ENCODE data around the gene DCHS2.

The DCHS2 gene

DNA sequence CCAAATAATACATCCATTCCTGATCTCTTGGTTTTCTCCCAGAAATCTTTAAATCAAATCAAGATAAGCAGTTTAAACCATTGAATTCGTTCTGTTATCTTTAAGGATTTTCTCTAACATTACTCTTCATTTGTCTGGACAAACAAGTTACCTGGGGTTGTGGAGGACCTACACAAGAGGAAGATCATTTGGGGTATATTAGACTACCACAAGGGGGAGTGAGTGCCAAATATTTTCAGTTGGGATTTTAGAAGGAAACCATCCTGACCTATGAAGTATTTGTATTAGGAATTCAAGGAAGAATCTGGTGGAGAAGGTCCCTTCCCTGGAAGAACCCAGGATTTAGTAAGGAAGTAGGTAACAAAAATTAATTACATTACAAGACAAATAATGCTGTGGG, 12.0 kb upstream of the DCHS2 start:
- TF ChIP-seq GATA1 (IDR thresholded peaks at IDR 0.05; ENCODE audit: low read depth, low read length) = no peak
- no peak for TF ChIP-seq POLR2A (IDR thresholded peaks at IDR 0.05; ENCODE audit: low read length)
- peak; percentile 2 to 24 for DNase-seq

DNA sequence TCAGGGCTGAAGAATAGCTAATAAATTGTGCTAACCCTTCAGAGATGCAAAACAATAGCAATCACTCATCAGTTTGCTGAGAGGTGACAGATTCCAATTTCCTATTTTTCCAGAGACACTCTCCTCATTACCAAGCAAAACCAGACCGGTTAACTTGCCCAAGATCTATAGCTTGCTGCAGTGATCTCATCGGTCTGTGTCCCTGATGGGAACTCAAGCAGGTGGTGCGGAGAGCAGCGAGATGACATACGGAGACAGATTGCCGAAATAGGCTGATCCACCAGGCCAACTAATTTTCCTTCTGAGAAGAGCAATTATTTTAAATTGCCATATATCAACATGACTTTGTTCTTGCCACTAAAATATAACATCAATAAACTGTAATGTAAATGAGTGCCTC, 10.5 kb upstream of the DCHS2 start:
- no peak for TF ChIP-seq GATA1 (IDR thresholded peaks at IDR 0.05; ENCODE audit: low read depth, low read length)
- no peak for TF ChIP-seq POLR2A (IDR thresholded peaks at IDR 0.05; ENCODE audit: low read length)
- no peak for DNase-seq

DNA sequence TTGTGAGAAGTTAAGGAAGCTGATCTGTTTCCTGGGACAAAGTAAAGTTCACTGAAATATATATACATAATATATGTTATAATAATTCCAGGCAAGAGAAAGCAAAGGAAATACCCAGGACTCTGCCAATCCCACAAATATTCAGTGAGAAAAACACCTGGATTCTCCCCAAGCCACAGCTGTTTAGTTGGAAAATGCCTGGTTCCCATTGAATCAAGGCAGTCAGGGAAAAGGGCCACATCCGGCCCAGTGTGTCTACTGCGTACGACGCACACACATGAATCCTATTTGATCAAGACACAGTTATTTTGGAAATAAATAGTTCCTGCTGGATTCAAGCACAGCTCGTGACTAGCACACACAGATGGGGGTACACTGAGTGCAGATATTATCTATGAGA, 6.3 kb upstream of the DCHS2 start:
- DNase-seq = no peak
- TF ChIP-seq POLR2A (IDR thresholded peaks at IDR 0.05; ENCODE audit: low read length) = no peak
- TF ChIP-seq GATA1 (IDR thresholded peaks at IDR 0.05; ENCODE audit: low read depth, low read length) = no peak

DNA sequence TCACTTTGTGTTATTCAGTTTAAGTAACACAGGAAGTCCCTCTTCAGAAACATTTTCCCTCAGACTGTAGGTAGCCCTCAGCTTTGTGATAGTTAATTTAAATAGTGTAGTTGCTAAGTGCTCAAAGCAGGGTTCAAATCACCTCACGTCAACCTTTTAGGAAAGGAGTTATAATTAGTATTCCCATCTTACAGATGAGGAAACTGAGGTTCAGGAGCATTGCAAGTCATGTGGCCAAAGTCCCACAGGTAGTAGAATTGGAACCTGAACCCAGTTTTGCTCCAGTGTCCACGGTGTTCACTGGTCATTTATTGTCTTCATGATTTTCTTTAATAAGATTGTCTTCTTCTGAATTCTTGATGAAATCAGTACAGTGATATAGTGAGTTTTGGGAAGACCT, 4.3 kb upstream of the DCHS2 start:
- no peak for DNase-seq
- TF ChIP-seq GATA1 (IDR thresholded peaks at IDR 0.05; ENCODE audit: low read depth, low read length) (no peak), POLR2A (IDR thresholded peaks at IDR 0.05; ENCODE audit: low read length) (no peak)

DNA sequence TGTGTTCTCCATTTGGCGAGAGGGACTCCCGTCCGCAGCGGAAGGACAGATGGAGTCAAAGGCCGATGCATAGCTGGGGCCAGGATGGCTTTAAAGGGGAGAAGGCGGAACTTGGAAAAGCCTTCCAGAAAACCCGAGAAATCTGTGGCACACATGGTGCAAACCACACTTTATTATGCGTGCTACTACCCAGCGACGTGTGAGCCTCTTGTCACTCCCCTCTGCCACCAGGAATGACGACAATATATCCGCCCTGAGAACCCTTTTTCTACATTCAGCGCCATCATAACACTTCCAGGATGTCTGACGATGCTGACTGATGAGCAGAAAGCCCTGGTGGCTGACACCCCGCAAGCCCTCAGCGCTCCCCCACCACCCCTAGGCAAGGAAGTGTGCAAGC, 689 bp upstream of the DCHS2 start:
- TF ChIP-seq GATA1 (IDR thresholded peaks at IDR 0.05; ENCODE audit: low read depth, low read length) = no peak
- no peak for TF ChIP-seq POLR2A (IDR thresholded peaks at IDR 0.05; ENCODE audit: low read length)

DNA sequence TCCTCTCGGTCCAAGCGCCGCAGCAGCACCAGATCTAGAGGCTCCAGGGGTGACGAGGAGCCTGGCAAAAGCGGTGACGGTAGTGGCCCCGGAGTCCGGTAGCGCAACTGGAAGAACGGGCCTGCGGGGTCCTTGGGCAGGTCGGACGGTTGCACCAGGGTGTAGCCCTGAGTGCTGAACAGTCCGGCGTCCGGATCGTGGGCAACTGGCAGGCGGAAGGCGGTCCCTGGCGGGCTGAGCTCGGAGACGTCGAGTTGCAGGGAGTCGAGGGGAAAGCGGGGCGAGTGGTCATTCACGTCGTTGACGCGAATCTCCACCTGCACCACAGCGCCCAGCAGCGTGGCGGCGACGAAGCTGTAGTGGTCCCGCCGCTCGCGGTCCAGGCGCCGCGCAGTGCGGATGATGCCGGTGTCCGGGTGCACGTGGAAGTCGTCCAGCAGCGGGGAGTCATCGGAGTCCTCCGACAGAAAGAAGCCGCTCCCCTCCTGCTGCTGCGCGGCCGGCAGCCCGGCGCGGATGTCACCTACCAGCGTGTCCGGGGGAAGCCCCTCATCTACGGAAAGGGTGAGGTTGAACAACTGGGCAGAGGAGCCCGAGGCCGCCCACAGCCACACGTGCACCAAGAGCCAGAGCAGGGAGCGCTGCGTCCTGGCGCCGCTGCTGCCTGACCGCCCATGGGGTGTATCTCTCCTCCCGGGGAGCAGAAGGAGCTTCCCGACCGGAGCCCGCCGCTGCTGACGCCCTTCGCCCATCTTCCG, 837 bp downstream of the DCHS2 start:
- no peak for TF ChIP-seq POLR2A (IDR thresholded peaks at IDR 0.05; ENCODE audit: low read length)
- no peak for DNase-seq

More for the DNA sequence above, 689 bp upstream of the DCHS2 start:
- DNase-seq = no peak

DNA sequence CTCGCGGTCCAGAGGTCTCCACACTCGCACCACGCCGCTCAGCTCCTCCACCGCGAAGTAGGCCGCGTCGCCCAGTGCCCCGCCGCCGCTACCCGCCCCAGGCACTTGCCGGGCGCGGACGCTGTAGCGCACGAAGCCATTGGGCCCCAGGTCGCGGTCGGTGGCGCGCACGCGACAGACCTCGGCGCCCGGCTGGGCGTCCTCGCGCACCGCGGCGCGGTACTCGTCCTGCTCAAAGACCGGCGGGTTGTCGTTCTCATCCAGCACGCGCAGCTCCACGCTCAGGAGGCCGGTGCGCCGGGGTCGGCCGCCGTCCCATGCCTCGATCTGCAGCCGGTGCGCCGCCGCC, 1.4 kb downstream of the DCHS2 start:
- peak in 1 of 2 experiments; percentile 10 for DNase-seq
- TF ChIP-seq GATA1 (IDR thresholded peaks at IDR 0.05; ENCODE audit: low read depth, low read length) = no peak
- no peak for TF ChIP-seq POLR2A (IDR thresholded peaks at IDR 0.05; ENCODE audit: low read length)

DNA sequence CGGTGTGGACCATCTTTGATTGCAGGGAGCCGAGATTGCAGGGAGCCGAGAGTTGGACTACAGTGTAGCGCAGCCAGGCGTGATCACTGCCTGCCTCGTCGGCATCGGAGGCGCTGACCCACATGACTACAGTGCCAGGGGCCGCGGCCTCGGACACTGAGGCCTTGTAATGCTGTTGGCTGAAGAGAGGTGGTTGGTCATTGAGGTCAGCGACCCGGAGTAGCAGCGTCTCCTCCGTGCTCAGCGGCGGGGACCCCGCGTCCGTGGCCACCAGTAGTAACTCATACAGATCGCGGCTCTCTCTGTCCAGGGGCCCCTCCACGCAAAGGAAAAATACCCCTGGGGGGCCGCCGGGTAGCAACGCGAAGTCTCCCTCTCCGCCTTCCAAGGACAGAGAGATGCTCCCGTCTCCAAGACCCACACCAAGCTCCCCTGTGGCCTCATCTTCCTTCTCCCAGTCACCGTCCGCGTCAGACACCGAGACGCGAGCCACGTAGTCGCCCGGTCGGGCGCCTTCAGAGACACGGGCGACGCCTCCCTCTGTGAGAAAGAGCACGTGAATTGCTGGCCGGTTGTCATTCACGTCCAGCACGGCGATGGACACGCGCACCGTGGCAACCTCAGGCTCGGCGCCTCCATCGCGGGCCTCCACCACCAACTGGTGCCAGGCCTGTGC, 1.9 kb downstream of the DCHS2 start:
- no peak for DNase-seq
- no peak for TF ChIP-seq POLR2A (IDR thresholded peaks at IDR 0.05; ENCODE audit: low read length)

DNA sequence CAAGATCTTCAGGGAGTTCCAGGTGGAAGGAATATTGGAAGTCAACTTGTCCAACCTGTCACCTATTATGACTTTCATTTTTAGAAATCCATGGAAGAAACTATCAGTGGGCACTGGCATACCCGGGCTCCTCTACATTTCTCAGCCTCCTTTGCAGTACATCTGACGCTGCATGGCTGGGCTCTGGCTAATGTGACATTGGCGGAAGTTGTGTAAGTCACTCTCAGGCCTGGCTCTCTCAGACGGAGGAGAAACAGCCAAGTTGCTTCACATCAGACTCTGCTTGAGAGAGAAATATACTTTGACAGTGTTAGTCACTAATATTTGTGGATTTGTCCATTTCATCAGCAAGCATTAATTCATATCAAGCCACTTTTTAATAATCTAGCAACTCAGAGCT, 4.5 kb downstream of the DCHS2 start:
- DNase-seq = no peak
- TF ChIP-seq GATA1 (IDR thresholded peaks at IDR 0.05; ENCODE audit: low read depth, low read length) = no peak
- TF ChIP-seq POLR2A (IDR thresholded peaks at IDR 0.05; ENCODE audit: low read length) = no peak

DNA sequence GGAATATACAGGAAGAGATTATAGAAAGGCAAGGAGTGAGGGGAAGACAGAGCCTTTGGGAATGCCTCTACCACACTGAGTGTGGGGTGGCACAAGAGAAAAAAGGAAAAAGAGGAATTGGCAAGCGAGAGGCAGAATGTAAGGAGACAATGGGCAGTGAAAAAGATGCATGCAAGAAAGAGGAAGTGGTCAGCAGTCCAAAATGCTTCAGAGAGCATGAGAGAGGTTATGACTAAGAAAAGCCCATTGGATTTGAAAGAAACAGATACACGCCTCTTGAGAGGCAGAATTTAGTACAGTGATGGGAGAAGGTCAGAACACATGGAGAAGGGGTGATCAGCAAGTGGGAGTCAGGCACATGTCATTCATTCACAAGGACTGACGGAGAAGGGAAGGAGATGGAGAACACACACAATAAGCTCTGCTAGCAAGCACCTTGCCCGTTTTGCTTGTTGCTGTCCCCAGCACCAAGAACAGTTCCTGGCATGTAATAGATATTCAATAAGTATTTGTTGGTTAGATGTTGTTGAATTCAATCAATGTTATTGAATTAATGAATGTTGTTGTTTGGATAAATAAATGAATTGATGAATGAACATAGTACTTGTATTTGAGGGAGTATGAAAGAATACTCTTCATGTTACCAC, 6.3 kb downstream of the DCHS2 start:
- TF ChIP-seq POLR2A (IDR thresholded peaks at IDR 0.05; ENCODE audit: low read length) (no peak), GATA1 (IDR thresholded peaks at IDR 0.05; ENCODE audit: low read depth, low read length) (no peak)
- DNase-seq = no peak

DNA sequence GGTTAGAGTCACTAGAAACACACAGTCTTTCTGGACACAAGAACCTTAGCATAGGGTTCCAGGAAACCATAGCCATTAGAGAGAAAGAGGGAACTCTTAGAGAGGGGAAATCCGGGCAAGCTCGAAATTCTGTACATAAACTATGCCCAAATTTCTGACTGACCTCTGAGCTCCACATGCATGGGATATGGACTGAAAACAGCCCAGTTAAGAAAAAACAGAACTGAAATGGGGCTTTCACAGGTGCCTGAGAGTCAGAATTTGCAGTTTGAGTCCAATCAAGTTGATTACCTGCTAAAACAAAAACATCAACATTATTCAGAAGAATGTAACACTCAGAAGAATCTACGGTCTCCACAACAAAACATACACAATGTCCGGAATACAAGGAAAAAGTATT, 13.1 kb downstream of the DCHS2 start:
- no peak for DNase-seq
- TF ChIP-seq GATA1 (IDR thresholded peaks at IDR 0.05; ENCODE audit: low read depth, low read length) = no peak
- TF ChIP-seq POLR2A (IDR thresholded peaks at IDR 0.05; ENCODE audit: low read length) = no peak

DNA sequence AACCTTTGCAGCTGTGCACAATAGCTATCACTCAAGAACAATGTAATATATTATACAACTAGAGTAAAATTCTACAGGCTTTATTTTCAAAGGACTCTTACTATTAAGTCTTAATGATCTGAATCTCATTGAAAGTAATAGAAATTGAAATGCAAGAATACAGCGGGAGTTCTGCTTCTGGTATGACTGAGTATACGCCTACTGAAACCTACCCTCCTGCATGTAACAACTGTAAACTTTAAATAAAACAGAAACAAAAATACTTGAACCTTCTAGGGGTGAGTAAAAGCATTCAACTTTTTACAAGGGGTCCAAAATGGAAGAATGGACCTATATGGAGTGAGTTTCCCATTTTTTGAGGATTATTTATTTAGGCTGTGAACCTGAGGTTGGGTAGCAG, 13.5 kb downstream of the DCHS2 start:
- TF ChIP-seq GATA1 (IDR thresholded peaks at IDR 0.05; ENCODE audit: low read depth, low read length) = no peak
- TF ChIP-seq POLR2A (IDR thresholded peaks at IDR 0.05; ENCODE audit: low read length) = no peak
- DNase-seq = no peak

DNA sequence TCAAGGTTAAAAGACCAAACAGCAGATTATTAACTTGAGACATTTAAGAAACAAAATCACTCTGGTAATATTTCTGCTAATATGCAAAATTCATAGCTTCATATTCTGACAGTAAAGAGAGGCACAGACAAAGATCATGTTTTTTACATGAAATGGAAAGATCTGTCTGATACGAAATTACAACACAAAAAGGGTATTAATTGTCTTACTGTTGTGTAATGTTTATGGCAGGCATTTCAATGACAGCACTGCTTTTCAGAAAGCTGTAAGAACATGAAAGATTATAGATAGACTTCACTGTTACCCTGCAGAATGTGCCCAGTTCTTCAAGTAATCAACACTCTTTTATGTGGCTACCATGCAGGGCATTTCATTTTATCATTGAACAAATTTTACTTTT, 15.4 kb downstream of the DCHS2 start:
- DNase-seq = no peak
- TF ChIP-seq POLR2A (IDR thresholded peaks at IDR 0.05; ENCODE audit: low read length) = no peak
- TF ChIP-seq GATA1 (IDR thresholded peaks at IDR 0.05; ENCODE audit: low read depth, low read length) = no peak

DNA sequence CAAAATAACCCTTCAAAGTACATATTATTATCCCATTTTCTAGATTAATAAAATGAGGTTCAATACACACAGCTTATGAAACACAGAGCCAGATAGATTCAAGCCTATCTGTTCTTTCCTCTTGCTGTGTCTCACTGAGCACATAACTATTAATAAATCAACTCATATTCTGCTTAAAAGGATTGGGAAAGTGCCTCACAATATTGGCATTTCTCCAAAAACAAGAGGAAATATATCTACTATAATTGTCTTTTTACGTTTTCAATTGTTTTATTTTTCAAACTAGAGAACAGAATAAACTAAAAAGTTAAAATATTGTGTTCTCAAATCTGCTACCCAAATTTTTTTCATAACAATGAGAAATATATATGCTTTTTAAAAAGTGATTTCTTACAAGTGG, 15.8 kb downstream of the DCHS2 start:
- TF ChIP-seq POLR2A (IDR thresholded peaks at IDR 0.05; ENCODE audit: low read length) (no peak), GATA1 (IDR thresholded peaks at IDR 0.05; ENCODE audit: low read depth, low read length) (no peak)
- DNase-seq = no peak

DNA sequence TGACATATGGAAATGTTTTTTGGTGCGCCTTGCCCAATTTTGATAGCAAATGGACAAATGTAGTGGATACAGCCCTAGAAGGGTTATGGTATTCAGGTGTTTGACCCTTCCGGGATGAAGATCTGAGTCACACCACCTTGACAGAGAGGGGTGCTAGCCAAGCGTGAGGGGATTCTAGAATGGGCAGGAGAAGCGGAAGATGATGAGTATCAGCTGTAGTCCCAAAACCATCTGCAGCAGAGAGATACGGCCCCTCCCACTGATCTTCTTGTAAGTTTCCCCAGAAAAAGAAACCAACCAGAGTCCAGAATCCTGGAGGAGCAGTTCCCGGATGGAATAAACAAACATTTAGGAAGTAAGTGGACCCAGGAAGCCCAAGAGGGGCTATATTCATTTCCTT, 18.1 kb downstream of the DCHS2 start:
- DNase-seq = no peak
- TF ChIP-seq POLR2A (IDR thresholded peaks at IDR 0.05; ENCODE audit: low read length) (no peak), GATA1 (IDR thresholded peaks at IDR 0.05; ENCODE audit: low read depth, low read length) (no peak)
